GM18909 (cell line): Measurements from ENCODE around the gene TP53INP2.
A peak's percentile ranks its signal among the peaks of the same experiment; 100 is the strongest.
"Not testable (repeated sequence)": the region's sequence is repeated elsewhere in the genome, so short reads cannot be mapped to it uniquely, and the experiment has no call there.

ENCODE experiments used
- ATAC-seq: cut with Tn5 transposase; IDR thresholded peaks from one replicate; pipeline ENCODE4 v1.9.1; 2021; ENCODE audit warnings: mild to moderate bottlenecking; ENCODE audit not compliant: unreplicated experiment, poor library complexity

TP53INP2 gene

GRCh38 chr20:34719242-34720017, 15.3 kb downstream of the TP53INP2 start:
- ATAC-seq = peak; percentile 84

DNA sequence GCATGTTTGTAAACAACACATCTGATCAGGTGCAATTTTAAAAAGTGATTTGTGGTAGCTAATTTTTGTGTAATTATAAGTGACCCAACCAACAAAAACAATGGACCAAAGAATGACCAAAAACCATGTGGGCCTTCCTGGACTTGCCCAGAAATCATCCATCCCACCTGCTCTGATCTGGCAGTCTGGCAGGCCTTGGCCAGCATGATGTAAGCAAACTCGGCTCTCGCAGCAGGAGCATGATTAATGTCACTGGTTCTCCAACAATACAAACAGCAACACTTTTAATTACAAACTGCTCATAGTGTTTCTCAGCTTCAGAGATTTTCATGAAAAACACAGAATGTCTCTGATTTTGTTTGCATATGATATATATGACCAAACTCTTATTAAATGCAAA, 16.1 kb downstream of the TP53INP2 start:
- no peak for ATAC-seq

DNA sequence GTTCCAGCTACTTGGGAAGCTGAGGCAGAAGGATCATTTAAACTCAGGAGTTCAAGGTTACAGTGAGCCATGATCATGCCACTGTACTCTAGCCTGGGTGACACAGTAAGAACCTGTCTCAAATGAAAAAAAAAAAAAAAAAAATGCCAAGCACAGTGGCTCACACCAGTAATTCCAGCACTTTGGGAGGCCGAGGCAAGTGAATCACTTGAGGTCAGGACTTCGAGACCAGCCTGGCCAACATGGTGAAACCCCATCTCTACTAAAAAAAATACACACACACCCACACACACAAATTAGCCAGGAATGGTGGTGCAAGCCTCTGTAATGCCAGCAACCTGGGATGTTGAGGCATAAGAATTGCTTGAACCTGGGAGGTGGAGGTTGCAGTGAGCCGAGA, 18.4 kb downstream of the TP53INP2 start:
- ATAC-seq = not testable (repeated sequence)

GRCh38 chr20:34724172-34724571, 20.0 kb downstream of the TP53INP2 start:
- no peak for ATAC-seq

DNA sequence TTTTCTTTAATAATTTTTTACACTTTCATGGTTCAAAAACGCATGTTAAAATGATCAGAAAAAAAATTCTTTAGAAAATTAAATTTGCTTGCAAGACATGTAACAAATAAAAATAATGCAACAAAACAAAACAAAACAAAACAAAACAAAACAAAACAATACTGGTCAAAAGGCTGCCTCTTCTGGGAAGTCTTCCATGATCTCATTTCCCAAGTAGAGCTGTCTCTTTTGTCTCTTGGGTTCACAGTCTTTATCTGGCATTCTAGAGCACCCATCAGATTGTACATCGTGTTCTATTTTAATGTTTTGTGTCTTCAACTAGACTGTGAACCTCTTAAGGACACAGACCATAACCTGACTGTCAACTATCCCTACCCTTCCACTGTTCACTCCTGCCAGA, 25.3 kb downstream of the TP53INP2 start:
- no peak for ATAC-seq

GRCh38 chr20:34732523-34732922, 28.4 kb downstream of the TP53INP2 start:
- no peak for ATAC-seq

DNA sequence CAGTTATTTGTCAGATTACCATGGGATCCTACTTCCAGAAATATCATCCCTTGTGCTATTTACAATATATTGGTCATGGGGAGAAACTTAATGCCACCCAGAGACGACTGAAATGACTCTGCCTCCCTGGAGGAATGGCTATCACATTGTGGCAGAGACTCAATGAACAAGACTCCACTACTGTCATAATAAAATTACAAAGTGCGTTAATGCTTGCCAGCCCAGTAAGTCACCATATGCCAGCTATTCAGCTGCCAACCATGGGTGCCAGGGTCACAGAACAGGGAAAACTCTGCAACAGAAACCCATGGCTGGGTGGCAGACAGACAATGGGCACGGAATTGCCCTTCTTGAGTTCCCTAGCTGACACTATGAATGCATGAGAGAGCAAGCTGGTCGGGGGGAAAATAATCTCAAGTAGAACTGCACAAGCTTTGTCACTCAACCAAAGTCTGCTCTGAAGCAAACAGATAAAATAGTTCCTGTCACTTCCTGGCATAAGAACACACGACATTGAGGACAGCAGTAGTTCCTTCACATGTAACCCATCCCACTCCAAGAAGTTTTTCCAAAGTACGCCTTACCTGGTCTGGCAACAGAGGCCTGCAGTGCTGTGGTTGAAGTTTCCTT, 32.1 kb downstream of the TP53INP2 start:
- ATAC-seq = no peak

GRCh38 chr20:34743039-34743438, 38.9 kb downstream of the TP53INP2 start:
- no peak for ATAC-seq

DNA sequence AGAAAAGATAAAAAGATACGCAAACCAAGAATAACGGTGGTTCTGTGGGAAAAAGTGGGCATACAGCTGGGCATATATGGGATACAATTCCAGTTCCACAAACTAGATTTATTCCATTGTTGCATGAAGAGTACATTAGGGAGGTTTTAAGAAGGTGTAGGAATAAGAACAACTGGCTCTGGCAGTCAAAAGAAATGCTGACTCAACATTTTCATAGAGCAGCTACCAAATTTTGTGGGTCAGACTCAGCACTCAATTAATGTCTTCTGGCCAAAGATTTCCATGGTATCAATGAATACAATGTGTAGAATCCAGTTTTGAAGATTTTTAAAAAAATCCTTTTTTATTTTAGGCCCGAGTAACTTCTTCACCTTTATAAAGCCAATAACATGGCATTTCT, 40.2 kb downstream of the TP53INP2 start:
- ATAC-seq = no peak

DNA sequence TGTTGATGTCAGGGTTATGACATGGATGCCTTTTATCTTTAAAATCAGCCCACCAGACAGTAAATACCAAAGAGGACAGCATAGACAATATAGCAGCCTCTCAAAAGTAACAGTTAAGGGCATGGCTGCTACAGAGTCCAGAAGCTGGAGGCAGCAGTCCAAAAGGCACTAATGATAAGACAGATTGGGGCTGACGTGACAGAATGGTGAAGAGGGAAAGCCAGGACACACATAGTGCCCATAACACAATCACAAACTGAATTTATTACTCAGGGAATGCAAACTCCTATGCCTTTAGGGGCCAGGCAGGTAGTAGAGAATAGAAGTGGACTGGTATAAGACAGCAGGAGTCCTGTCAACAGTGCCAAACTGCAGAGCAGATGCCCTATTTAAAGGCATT, 40.7 kb downstream of the TP53INP2 start:
- no peak for ATAC-seq

DNA sequence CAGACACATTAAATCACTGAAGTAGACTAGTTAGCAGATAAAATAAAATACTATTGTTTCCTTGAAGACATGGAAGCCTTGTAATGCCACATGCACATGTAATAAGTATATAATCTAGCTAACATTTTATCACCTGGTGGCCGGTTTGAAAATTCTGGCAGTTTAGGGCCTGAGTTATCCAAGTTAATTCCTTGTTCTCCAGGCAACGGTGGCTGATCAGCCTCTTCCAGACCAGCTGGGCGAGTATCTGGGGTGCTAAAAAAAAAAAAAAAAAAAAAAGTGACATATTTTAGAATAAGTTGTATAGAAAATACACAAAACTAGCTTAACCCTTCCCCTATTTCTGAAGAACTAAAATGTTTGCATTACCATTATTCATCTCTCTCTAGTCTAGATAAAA, 42.5 kb downstream of the TP53INP2 start:
- ATAC-seq = no peak

- no peak for ATAC-seq
These were observed 43.3 kb downstream of the TP53INP2 start for GRCh38 chr20:34747479-34747878.

DNA sequence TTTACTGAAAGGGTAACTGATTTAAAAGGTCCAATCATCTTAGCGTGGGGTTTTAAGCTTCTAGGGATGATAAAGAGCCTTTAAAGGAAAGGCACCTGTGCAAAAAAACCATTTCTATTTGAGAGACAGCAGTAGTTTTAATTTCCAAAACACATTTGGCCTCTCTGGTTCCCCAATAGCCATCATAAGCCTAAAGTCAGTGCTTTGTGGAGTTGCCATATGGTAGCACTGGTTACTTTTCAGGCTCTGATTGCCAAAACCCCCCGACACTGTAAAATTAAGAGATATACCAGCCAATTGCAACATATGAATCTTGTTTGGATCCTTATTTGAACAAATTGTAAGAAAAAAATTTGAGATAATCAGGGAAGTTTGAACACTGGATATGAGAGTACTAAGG, 44.6 kb downstream of the TP53INP2 start:
- ATAC-seq = no peak

DNA sequence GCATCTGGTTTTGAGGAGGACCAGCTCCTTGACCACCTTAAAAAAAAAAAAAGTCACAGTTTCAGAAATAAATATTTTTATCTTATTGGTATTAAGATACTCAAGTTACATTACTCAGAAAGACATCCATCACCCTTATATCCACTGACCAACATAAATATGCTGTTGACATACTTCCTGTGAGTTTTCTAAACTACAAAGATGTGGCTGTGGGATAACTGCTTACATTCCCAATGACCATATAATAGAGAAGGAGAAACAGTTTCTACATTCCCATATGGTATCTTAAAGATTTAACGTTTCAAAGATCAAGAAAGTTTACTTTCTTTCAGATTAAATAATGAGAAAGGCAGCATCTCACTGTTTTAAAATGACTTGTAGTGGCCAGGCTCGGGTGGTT, 46.3 kb downstream of the TP53INP2 start:
- ATAC-seq = no peak

DNA sequence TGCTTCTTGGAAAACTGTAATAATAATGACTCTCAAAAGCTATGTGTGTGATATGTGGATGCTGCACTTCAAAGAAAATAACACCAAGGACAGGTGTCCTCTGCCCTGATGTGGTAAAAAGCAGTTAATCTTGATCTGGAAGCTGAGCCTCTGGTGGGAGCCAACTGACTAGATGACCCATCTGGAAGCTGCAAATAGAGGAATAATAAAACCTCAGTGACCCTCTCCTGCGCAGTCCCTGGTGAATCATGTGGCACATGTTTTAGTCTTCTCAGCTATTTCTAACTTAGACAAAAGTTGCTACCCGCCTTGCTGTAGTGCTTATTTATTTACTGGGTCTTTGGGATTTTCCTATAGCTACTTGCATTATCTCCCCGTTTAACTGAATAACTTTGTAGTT, 47.3 kb downstream of the TP53INP2 start:
- no peak for ATAC-seq

GRCh38 chr20:34753706-34754461, 49.7 kb downstream of the TP53INP2 start:
- ATAC-seq = no peak

GRCh38 chr20:34754611-34755010, 50.5 kb downstream of the TP53INP2 start:
- no peak for ATAC-seq

DNA sequence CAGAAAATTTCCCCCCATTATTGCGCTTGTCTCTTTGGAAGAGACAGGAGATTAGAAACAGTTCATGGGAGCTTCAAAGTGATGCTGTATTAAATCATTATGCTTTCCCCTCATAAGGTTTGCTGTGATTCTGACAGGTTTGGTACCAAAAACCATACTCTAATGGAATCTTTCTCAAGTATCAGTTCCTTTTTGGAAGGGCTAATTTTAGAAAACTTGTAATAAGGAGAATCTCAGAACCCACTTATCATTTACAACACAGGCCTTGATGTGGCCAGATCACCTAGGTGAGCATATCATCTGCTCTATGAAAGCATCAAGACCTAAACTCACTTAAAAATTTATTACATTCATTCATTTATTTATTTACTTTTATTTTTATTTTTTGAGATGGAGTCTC, 51.2 kb downstream of the TP53INP2 start:
- no peak for ATAC-seq

- ATAC-seq = no peak
These were observed 57.9 kb downstream of the TP53INP2 start for GRCh38 chr20:34762031-34762555.
